GM23338 (cell line): Measurements from ENCODE around the gene UNC45A. TPM values are rescaled to one million over a fixed set of nuclear protein-coding genes. Genes with fewer than 3 reads are reported as not detected.

Source experiments
- ATAC-seq: fragments of 200-7000 bp; cut with Tn5 transposase; 3 replicates; pipeline ENCODE4 v1.9.1; 2020
- DNase-seq: peaks from one replicate; pipeline ENCODE4 v3.0.0-alpha.2; 2015; ENCODE audit warnings: low spot score
- H2AFZ ChIP-seq: fragments of 200-600 bp; sonication (generic); 2 replicates; pipeline ENCODE4 v1.8.0; 2016; ENCODE audit warnings: antibody characterized with exemption, mild to moderate bottlenecking, moderate library complexity
- H3F3A ChIP-seq: fragments of 200-600 bp; sonication (generic); replicated peaks from 2 replicates; pipeline ENCODE4 v1.8.0; 2017; ENCODE audit warnings: antibody characterized with exemption, mixed run types, low read depth
- H3K27ac ChIP-seq: fragments of 200-600 bp; sonication (generic); 2 replicates; pipeline ENCODE4 v1.6.1; 2016; ENCODE audit warnings: low read depth
- H3K27me3 ChIP-seq: fragments of 200-600 bp; sonication (generic); 2 replicates; pipeline ENCODE4 v1.8.0; 2016; ENCODE audit warnings: mild to moderate bottlenecking, mixed run types, moderate library complexity; ENCODE audit not compliant: insufficient read depth
- H3K36me3 ChIP-seq: fragments of 200-600 bp; sonication (generic); 2 replicates; pipeline ENCODE4 v1.8.0; 2016; ENCODE audit warnings: mild to moderate bottlenecking; ENCODE audit not compliant: insufficient read depth
- H3K4me1 ChIP-seq: fragments of 200-600 bp; sonication (generic); 2 replicates; pipeline ENCODE4 v1.8.0; 2016; ENCODE audit warnings: mild to moderate bottlenecking, moderate library complexity; ENCODE audit not compliant: insufficient read depth
- H3K4me2 ChIP-seq: fragments of 200-600 bp; sonication (generic); 2 replicates; pipeline ENCODE4 v1.7.1; 2017; ENCODE audit warnings: mixed run types
- H3K4me3 ChIP-seq: fragments of 200-600 bp; sonication (generic); 2 replicates; pipeline ENCODE4 v1.6.1; 2016; ENCODE audit warnings: mixed run types
- H3K79me2 ChIP-seq: fragments of 200-600 bp; sonication (generic); replicated peaks from 2 replicates; pipeline ENCODE4 v1.8.0; 2017; ENCODE audit warnings: mild to moderate bottlenecking; ENCODE audit not compliant: insufficient read depth
- H3K9me2 ChIP-seq: fragments of 200-600 bp; sonication (generic); 2 replicates; pipeline ENCODE4 v1.8.0; 2017; ENCODE audit not compliant: insufficient read depth
- H4K20me1 ChIP-seq: fragments of 200-600 bp; sonication (generic); replicated peaks from 2 replicates; pipeline ENCODE4 v1.8.0; 2017; ENCODE audit warnings: mild to moderate bottlenecking; ENCODE audit not compliant: insufficient read depth
- H3K27ac Mint-ChIP-seq: 2 replicates; pipeline ENCODE4 v1.8.0; 2020; ENCODE audit warnings: inconsistent platforms, mild to moderate bottlenecking, moderate library complexity, mixed read lengths
- H3K27me3 Mint-ChIP-seq: 3 replicates; pipeline ENCODE4 v1.8.0; 2022; ENCODE audit warnings: low read depth, mild to moderate bottlenecking, moderate library complexity, mixed read lengths, inconsistent platforms; ENCODE audit not compliant: insufficient read depth, poor library complexity
- H3K36me3 Mint-ChIP-seq: 3 replicates; pipeline ENCODE4 v1.8.0; 2021; ENCODE audit warnings: low read depth, mild to moderate bottlenecking, inconsistent platforms, moderate library complexity, mixed read lengths
- H3K4me1 Mint-ChIP-seq: 3 replicates; pipeline ENCODE4 v1.8.0; 2020; ENCODE audit warnings: mild to moderate bottlenecking, inconsistent platforms, mixed read lengths
- H3K4me3 Mint-ChIP-seq: 3 replicates; pipeline ENCODE4 v1.8.0; 2021; ENCODE audit warnings: moderate library complexity, mild to moderate bottlenecking, inconsistent platforms, mixed read lengths
- H3K9me3 Mint-ChIP-seq: 3 replicates; pipeline ENCODE4 v1.8.0; 2020; ENCODE audit warnings: moderate library complexity, mild to moderate bottlenecking, inconsistent platforms, mixed read lengths
- CREB1 ChIP-seq: fragments of 250-450 bp; sonication (Bioruptor Pico); IDR thresholded peaks from 2 replicates; pipeline ENCODE4 v1.5.0; 2020; ENCODE audit warnings: low read depth, mild to moderate bottlenecking, moderate library complexity
- CTCF ChIP-seq, 2 experiments: fragments of 200-600 bp in 1 of 2; sonication (generic) in 1 of 2; conservative IDR thresholded peaks; 2 replicates each; pipeline versions ENCODE4 v1.5.1 to v1.6.1; 2016 to 2017; ENCODE audit warnings: antibody characterized with exemption in 2 of 2, low read depth in 2 of 2, mild to moderate bottlenecking in 2 of 2, moderate library complexity in 1 of 2
- ETS1 ChIP-seq: IDR thresholded peaks from 2 replicates; pipeline ENCODE4 v1.6.1; 2016; ENCODE audit warnings: antibody characterized with exemption
- EZH2 ChIP-seq: fragments of 200-600 bp; sonication (generic); IDR thresholded peaks from one replicate; pipeline ENCODE4 v1.8.0; 2017; ENCODE audit warnings: antibody characterized with exemption, mild to moderate bottlenecking, low read depth; ENCODE audit not compliant: unreplicated experiment
- EZH2phosphoT487 ChIP-seq: fragments of 200-600 bp; sonication (generic); IDR thresholded peaks from one replicate; pipeline ENCODE4 v1.8.1; 2018; ENCODE audit warnings: antibody characterized with exemption; ENCODE audit not compliant: unreplicated experiment
- JUNB ChIP-seq: IDR thresholded peaks from one replicate; pipeline ENCODE4 v1.6.1; 2016; ENCODE audit warnings: antibody characterized with exemption; ENCODE audit not compliant: unreplicated experiment
- NANOG ChIP-seq: IDR thresholded peaks from 2 replicates; pipeline ENCODE4 v1.6.1; 2016; ENCODE audit warnings: antibody characterized with exemption, borderline replicate concordance
- POLR2AphosphoS5 ChIP-seq: IDR thresholded peaks from 2 replicates; pipeline ENCODE4 v1.6.1; 2016; ENCODE audit warnings: antibody characterized with exemption, low read depth
- REST ChIP-seq: IDR thresholded peaks from one replicate; pipeline ENCODE4 v1.6.1; 2018; ENCODE audit warnings: antibody characterized with exemption; ENCODE audit not compliant: unreplicated experiment
- STAT1 ChIP-seq: IDR thresholded peaks from one replicate; pipeline ENCODE4 v1.6.1; 2016; ENCODE audit warnings: antibody characterized with exemption; ENCODE audit not compliant: unreplicated experiment
- ZNF114 ChIP-seq: fragments of 250-450 bp; sonication (Bioruptor Pico); IDR thresholded peaks from 2 replicates; pipeline ENCODE4 v1.5.0; 2020; ENCODE audit warnings: mild to moderate bottlenecking, moderate library complexity
- ZNF331 ChIP-seq: fragments of 250-450 bp; sonication (Bioruptor Pico); IDR thresholded peaks from 2 replicates; pipeline ENCODE4 v1.5.0; 2020; ENCODE audit warnings: low read depth, mild to moderate bottlenecking, moderate library complexity
- ZNF462 ChIP-seq: fragments of 250-450 bp; sonication (Bioruptor Pico); IDR thresholded peaks from 2 replicates; pipeline ENCODE4 v1.5.0; 2020; ENCODE audit warnings: mild to moderate bottlenecking, moderate library complexity
- polyA plus RNA-seq: library from polyadenylated mRNA; unstranded; fragments of >200 nt; fragmentation: Nextera tagmentation; extraction: Ambion mirVana; gene quantifications from 2 replicates; pipeline ENCODE4 v1.2.1, GENCODE V29; 2016
- total RNA-seq: library from RNA; depleted of rRNA; stranded (reverse); fragments of >200 nt; shearing (Covaris generic); gene quantifications from 2 replicates; pipeline ENCODE4 v1.2.3, GENCODE V29; 2014

The UNC45A gene
- total and polyA plus RNA-seq, 2 experiments from 2014 or later: 40.2 to 86.8 TPM

GRCh38 chr15:90970274-90970673, 35.2 kb downstream of the UNC45A start:
- no peak overlapping the region for H3K4me3 ChIP-seq
- TF ChIP-seq REST: no peak
- no peak for TF ChIP-seq NANOG
- no peak for TF ChIP-seq STAT1
- TF ChIP-seq ZNF462 (CRISPR knock-in tag): no peak
- TF ChIP-seq CREB1 (CRISPR knock-in tag): no peak
- TF ChIP-seq POLR2AphosphoS5: no peak
- TF ChIP-seq EZH2phosphoT487: no peak
- TF ChIP-seq EZH2: no peak
- TF ChIP-seq CTCF (conservative IDR thresholded peaks at IDR 0.05; ENCODE audit: low read depth in 2 of 2): no peak
- no peak for TF ChIP-seq ETS1
- TF ChIP-seq JUNB: no peak
- TF ChIP-seq ZNF331: no peak
- no peak for TF ChIP-seq ZNF114 (CRISPR knock-in tag)
- peaks cover 6% of the 10 kb centered on the region; the same call in 1 of the 2 replicates for H3F3A ChIP-seq
- H3K4me1 ChIP-seq: no peaks in the 10 kb centered on the region
- H3K9me3 Mint-ChIP-seq: no peaks in the 10 kb centered on the region
- H3K36me3 Mint-ChIP-seq: peaks cover 79% of the 10 kb centered on the region
- H3K4me1 Mint-ChIP-seq: no peaks in the 10 kb centered on the region
- no peaks in the 10 kb centered on the region for H3K9me2 ChIP-seq
- no peak overlapping the region for H3K27ac ChIP-seq
- no peak overlapping the region for H3K4me2 ChIP-seq
- no peaks in the 10 kb centered on the region; the same call in 1 of the 2 replicates for H3K79me2 ChIP-seq
- H3K27me3 Mint-ChIP-seq: peaks cover 3% of the 10 kb centered on the region
- no peak overlapping the region for H3K27ac Mint-ChIP-seq
- H3K4me3 Mint-ChIP-seq: no peak overlapping the region
- DNase-seq: no peak
- H2AFZ ChIP-seq: no peak overlapping the region
- H4K20me1 ChIP-seq: peaks cover 14% of the 10 kb centered on the region
- no peaks in the 10 kb centered on the region for H3K27me3 ChIP-seq
- peaks cover 82% of the 10 kb centered on the region for H3K36me3 ChIP-seq
- ATAC-seq: no peak
